ENCODE results near the gene FOXS1.

FOXS1 gene

DNA sequence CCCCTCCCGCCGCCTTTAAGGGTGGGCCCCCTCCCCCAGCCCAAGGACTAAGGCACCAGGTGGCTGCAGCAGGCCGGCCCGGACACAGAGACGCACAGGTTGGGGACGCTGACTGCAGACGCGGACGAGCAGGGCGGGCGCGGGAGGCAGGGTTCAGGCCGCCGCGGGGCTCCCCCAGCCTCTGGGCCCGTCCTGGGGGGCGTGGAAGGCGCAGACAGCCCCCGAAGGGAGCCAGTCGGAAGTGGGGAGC, 15.7 kb upstream of the FOXS1 start:
- DNase-seq (no peak), ATAC-seq (no peak)

DNA sequence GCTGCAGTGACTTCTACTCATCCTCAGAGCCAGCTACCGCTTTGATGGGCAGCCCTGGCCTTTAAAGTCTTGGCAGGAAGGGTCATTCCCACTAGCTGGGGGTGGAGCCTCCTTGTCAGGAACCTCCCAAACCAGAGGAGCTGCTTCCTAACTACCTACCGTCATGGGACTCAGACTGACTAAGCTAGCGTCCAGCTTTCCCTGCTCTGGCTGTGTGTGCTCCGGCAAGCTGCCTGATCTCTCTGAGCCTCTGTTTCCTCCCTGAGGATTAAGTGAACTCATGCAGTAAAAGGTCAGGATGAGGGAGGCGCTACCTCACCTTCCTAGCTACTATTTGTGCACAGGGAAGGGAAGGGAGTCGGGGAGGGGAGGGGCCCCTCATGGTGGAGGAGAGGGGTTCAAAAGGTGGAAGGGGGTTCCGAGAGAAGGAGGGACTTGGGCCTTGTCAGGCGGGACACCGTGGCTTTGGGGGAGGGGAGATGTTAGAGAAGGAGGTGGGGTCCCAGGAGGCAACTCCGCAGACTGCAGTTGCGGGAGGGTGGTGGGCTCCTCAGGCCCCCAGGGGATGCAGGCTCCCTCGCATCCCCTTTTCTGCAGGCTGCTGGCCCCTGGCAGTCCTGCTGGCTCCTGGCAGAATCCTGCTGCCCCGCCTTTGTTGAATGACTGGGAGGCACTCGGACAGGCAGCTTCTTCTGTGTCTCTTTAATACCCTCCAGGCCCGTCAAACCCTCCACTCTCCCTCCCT, 15.2 kb upstream of the FOXS1 start:
- ATAC-seq: no peak
- no peak for DNase-seq

DNA sequence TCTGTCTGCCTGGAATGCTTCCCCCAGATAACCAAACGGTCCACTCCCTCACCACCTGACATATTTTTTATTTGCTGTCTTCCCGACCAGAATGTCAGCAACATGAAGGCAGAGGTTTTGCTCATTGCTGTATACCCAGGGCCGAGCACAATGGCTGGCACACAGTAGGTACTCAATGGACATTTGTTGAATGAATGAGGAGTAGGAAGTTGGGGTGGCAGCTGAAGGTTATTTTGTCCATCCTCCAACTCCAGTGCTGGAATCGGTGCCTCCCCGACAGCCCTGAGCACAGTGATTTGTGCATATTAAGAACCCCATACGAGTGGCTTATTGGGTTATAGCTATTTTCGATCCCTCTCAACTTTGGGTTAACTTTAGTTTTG, 14.6 kb upstream of the FOXS1 start:
- DNase-seq (no peak), ATAC-seq (no peak)

GRCh38 chr20:31859266-31859997, 14.0 kb upstream of the FOXS1 start:
- no peak for ATAC-seq
- DNase-seq: no peak

DNA sequence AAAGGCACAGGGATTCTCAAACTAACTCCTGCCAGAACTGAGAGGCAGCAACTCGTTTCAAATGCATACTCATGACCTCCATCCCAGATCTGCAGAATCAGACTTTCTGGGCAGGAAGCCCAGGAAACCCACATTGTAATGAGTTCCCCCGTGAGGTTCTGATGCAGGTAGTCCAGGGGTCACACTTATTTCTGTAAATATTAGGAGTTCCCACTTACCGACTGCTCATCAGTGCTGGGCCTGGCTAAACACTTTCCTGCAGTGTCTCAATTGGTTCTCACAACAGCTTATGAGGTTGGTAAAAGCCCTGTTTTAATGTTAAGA, 13.3 kb upstream of the FOXS1 start:
- no peak for ATAC-seq
- DNase-seq: no peak

GRCh38 chr20:31857861-31858759, 12.7 kb upstream of the FOXS1 start:
- ATAC-seq: no peak
- DNase-seq: no peak

DNA sequence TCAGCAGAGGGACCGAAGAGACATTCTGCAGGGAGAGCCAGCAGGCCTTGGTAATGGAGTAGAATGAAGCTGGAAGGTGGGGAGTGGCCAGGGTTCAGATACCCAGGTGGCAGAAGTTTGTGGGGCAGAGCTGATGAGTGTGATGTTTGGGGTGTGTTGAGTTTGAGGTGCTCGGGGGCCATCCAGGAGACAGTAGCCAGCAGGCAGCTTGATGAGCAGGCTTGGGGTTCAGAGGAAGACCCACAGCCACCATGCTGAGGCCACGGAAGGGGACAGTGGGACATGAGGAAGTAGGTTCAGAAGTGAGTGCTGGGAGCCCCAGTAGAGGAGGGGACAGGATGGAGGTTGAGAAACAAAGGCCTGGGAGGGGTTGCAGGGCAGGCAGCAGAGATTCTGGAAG, 11.1 kb upstream of the FOXS1 start:
- no peak for ATAC-seq
- no peak for DNase-seq

DNA sequence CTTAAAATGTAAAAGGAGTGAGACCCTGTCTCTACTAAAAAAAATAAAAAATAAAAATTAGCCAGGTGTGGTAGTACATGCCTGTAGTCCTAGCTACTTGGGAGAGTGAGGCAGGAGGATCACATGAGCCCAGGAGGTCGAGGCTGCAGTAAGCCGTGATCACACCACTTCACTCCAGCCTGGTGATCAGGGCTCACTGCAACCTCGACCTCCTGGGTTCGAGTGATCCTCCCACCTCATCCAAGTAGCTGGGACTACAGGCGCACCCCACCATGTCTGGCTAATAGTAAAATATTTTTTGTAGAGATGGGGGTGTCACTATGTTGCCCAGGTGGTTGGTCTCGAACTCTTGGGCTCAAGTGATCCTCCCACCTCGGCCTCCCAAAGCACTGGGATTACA, 8.1 kb upstream of the FOXS1 start:
- ATAC-seq (no peak), DNase-seq (no peak)

DNA sequence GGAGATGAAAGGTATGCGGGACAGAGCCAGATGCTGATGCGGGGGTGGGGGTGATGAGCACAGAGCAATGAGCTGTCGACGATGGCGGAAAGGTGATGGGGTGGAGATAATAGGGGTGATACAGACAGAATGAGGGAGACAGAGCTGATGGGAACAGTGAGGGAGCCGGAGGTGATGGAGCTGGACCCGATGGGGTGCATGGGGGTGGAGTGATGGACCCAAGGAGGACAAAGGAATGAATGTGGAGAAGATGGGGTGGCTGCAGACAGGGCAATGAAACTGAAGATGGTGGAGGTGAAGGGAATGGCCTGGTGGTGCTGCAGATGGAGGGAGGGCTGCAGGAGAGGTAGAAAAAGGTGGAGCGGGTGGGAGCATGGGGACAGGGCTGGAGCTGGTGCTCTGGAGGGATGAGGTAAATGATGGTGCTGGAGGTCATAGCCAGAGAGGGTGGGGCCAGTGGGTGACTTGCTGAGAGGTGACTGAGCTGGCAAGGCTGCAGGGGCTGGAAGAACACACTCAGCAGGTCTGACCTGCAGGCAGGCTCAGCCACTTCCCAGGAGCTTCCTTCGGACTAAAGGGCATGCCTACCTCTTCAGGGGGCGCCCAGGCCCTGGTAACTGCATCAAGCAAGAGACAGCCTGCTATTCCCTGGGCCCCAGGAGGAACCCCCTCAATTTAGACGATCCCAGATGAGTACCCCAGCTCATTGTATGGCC, 6.0 kb upstream of the FOXS1 start:
- ATAC-seq: no peak
- no peak for DNase-seq

GRCh38 chr20:31849306-31849930, 4.0 kb upstream of the FOXS1 start:
- DNase-seq: no peak

DNA sequence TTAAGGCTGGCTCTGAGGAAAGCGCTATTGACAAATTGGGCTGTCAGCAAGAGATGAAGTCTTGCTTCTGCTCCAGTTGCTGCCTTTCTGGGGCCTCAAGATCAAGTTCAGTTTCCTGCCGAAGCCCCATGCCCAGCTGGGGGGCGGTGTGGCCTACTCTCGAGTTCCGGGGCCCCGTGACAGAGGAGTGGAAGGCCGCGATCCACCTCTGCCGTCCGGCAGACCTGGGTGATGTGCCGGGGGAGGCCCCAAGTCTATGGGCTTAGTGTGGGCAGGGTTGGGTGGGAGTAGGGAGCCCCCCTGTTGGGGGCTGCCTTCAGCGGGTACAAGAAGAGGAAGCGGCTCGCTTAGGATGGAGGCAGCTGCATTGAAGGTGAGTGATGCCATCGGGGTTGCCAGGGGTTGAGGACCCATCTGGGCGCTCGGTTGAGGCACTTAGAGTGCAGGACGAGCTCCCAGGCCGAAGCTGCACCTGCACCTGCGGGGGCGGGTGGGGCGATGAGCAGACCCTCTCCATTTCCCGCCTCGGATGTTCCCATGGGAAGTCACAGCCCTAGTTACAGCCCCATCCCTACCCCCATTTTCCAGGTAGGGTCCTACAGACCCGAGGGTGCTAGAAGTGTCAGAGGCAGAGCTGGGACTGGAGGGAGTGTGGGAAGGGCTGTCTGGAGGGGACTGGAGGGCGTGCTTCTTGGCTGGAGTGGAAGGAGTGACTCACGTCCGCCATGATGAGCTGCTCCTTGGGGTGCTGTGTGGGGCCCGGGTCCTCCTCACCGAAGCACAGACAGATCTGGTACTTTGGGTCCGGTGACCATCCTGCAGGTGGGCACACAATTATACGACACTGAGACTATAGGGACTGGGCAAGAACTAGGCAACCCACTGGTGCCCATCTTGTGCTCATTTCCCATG, 2.9 kb upstream of the FOXS1 start:
- DNase-seq: no peak
- ATAC-seq: no peak

More at GRCh38 chr20:31849306-31849930, 4.0 kb upstream of the FOXS1 start:
- ATAC-seq: no peak

DNA sequence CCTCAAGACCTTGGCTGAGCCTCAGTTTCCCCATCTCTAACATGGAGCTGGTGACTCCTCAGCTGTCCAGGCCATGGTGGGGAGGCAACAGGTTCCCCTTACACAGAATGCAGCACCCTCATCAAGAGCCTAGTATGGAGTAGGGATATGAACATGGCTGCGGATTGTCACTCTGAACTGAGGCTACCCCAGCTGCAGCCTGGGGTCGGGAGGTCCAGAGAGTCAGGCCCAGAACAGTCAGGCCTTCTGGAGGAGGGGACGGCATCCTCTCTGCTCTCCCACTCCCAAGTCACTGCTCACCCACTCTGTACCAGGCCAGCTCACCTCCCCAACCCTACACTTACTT, 1.4 kb upstream of the FOXS1 start:
- no peak for DNase-seq
- no peak for ATAC-seq

DNA sequence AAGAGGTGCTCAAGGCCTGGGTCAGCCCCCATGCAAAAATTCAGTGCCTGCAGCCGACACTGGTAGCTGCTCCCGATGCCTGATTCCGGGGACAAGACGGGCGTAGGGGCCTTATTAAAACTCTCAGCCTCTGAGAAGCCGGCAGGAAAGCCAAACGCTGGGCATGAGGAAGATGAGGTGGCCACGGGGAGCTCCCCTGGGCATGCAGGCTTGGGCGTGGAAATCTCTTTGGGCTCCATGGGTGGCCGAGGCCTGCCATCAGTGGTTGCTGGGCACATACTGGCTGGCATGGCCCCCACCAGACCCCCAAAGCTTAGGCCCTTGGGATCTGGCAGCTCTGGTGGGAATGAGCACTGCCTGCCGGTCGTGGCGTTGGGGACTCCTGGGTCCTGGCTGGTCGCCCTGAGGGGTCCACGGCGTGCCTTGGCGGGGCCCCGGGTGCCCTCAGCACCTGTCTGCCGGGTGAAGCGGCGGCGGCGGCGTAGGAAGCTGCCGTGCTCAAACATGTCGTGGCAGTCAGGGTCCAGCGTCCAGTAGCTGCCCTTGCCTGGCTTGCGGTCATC, 586 bp downstream of the FOXS1 start:
- ATAC-seq: no peak
- no peak for DNase-seq

- DNase-seq (no peak), ATAC-seq (no peak)
Observed at GRCh38 chr20:31843881-31844280, 1.5 kb downstream of the FOXS1 start.

DNA sequence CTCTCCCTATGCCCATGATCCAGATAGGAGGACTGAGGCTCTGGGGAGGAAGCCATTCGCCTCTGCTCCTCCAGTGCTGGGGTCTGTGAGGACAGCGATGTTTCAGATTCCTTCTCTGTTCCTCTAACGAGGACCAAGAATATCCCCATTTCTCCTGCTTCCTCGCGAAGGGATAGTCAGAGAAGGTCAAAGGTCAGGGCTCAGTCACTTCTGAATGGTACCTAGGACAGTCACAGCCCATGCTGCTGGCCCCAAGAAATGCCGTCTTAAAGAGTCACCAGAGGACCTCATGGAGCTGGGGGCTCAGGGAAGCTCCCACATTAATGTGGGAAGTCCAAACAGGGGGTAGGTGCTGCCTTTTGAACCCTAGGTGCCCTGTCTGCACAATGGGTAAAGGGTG, 2.1 kb downstream of the FOXS1 start:
- ATAC-seq (no peak), DNase-seq (no peak)

DNA sequence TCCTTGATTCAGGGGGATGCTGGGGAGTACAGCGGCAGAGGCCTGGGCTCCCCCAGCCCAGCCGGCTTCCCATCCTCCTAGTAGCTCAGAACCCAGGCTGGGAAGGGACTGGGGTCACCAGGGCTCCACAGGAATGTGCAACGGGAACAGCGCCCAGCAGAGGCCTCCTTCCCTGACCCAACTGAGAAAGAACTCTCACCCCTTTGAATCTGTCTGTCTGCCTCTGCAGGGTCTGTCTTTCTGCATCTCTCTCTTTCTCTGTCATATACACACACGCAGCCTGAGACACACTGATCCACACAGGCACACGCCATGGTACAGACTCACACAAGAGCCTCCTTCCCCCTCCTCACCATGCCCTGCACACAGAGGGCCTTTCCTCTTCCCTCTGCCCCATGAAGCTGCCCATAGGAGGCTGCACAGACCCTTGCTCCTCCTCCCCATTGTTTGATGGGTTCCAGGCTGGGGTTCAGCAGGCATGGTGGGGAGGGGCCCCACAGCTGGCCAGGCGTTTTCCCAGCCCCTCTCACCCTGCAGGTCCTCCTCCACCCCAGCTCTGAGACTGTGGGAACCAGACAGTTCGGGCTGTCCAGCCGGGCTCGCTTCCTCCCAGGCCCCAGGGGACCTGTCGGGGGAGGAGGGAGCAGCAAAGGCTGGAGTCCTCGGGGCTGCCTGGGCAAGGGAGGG, 2.8 kb downstream of the FOXS1 start:
- no peak for DNase-seq

GRCh38 chr20:31841928-31842327, 3.5 kb downstream of the FOXS1 start:
- no peak for DNase-seq
- ATAC-seq: no peak

More for the DNA sequence above, 2.8 kb downstream of the FOXS1 start:
- no peak for ATAC-seq

- ATAC-seq (no peak), DNase-seq (no peak)
Observed at GRCh38 chr20:31840906-31841816, 4.2 kb downstream of the FOXS1 start.

GRCh38 chr20:31839782-31840487, 5.5 kb downstream of the FOXS1 start:
- DNase-seq (no peak), ATAC-seq (no peak)

Measured in stimulated activated naive CD8-positive, alpha-beta T cell treated with anti-CD3 and anti-CD28 coated beads, Interleukin-15, Interleukin-2, amounts not matched to agents 100 U/mL and 50 U/mL, for 24 hours (primary cell).